Stimulated activated naive CD8-positive, alpha-beta T cell treated with anti-CD3 and anti-CD28 coated beads, Interleukin-15, Interleukin-2, amounts not matched to agents 100 ng/mL and 50 ng/mL, for 24 hours (primary cell): ENCODE data around the gene PAMR1.

Experiments used
- H3K27ac Mint-ChIP-seq: one replicate; pipeline ENCODE4 v1.8.0; 2021; ENCODE audit warnings: mild to moderate bottlenecking, mixed read lengths
- H3K27me3 Mint-ChIP-seq: one replicate; pipeline ENCODE4 v1.8.0; 2021; ENCODE audit warnings: mixed read lengths
- H3K36me3 Mint-ChIP-seq: one replicate; pipeline ENCODE4 v1.8.0; 2021; ENCODE audit warnings: low read depth, mixed read lengths
- H3K4me1 Mint-ChIP-seq: one replicate; pipeline ENCODE4 v1.8.0; 2021; ENCODE audit warnings: low read depth, mixed read lengths
- H3K4me3 Mint-ChIP-seq: one replicate; pipeline ENCODE4 v1.8.0; 2021; ENCODE audit warnings: mild to moderate bottlenecking, mixed read lengths
- H3K9me3 Mint-ChIP-seq: one replicate; pipeline ENCODE4 v1.8.0; 2021; ENCODE audit warnings: mixed read lengths

Gene PAMR1

GRCh38 chr11:35394941-35395340, 130.5 kb downstream of the PAMR1 start:
- H3K4me3 Mint-ChIP-seq = no peak overlapping the region
- H3K36me3 Mint-ChIP-seq = no peaks in the 10 kb centered on the region
- H3K4me1 Mint-ChIP-seq = peaks cover 22% of the 10 kb centered on the region
- peaks cover 9% of the 10 kb centered on the region for H3K27me3 Mint-ChIP-seq
- H3K27ac Mint-ChIP-seq = no peak overlapping the region
- no peaks in the 10 kb centered on the region for H3K9me3 Mint-ChIP-seq

- no peak overlapping the region for H3K27ac Mint-ChIP-seq
- no peak overlapping the region for H3K4me3 Mint-ChIP-seq
- no peaks in the 10 kb centered on the region for H3K9me3 Mint-ChIP-seq
- H3K27me3 Mint-ChIP-seq = peaks cover under 1% of the 10 kb centered on the region
- H3K4me1 Mint-ChIP-seq = peaks cover 23% of the 10 kb centered on the region
- no peaks in the 10 kb centered on the region for H3K36me3 Mint-ChIP-seq
These were observed 132.3 kb downstream of the PAMR1 start for GRCh38 chr11:35393098-35393497.

GRCh38 chr11:35391922-35392688, 133.3 kb downstream of the PAMR1 start:
- no peaks in the 10 kb centered on the region for H3K27me3 Mint-ChIP-seq
- peaks cover 28% of the 10 kb centered on the region for H3K4me1 Mint-ChIP-seq
- H3K27ac Mint-ChIP-seq = no peak overlapping the region
- H3K9me3 Mint-ChIP-seq = no peaks in the 10 kb centered on the region
- no peaks in the 10 kb centered on the region for H3K36me3 Mint-ChIP-seq
- H3K4me3 Mint-ChIP-seq = no peak overlapping the region

GRCh38 chr11:35390737-35391682, 134.4 kb downstream of the PAMR1 start:
- no peaks in the 10 kb centered on the region for H3K36me3 Mint-ChIP-seq
- peaks cover 31% of the 10 kb centered on the region for H3K4me1 Mint-ChIP-seq
- no peaks in the 10 kb centered on the region for H3K27me3 Mint-ChIP-seq
- no peaks in the 10 kb centered on the region for H3K9me3 Mint-ChIP-seq
- H3K27ac Mint-ChIP-seq = no peak overlapping the region
- no peak overlapping the region for H3K4me3 Mint-ChIP-seq

- no peak overlapping the region for H3K27ac Mint-ChIP-seq
- H3K9me3 Mint-ChIP-seq = no peaks in the 10 kb centered on the region
- H3K4me1 Mint-ChIP-seq = peaks cover 31% of the 10 kb centered on the region
- H3K27me3 Mint-ChIP-seq = no peaks in the 10 kb centered on the region
- no peak overlapping the region for H3K4me3 Mint-ChIP-seq
- H3K36me3 Mint-ChIP-seq = no peaks in the 10 kb centered on the region
These were observed 135.4 kb downstream of the PAMR1 start for GRCh38 chr11:35389897-35390465.

- no peak overlapping the region for H3K4me3 Mint-ChIP-seq
- H3K4me1 Mint-ChIP-seq = peaks cover 31% of the 10 kb centered on the region
- no peaks in the 10 kb centered on the region for H3K36me3 Mint-ChIP-seq
- peak overlapping the region; percentile 49 for H3K27ac Mint-ChIP-seq
- no peaks in the 10 kb centered on the region for H3K27me3 Mint-ChIP-seq
- H3K9me3 Mint-ChIP-seq = no peaks in the 10 kb centered on the region
These were observed 136.3 kb downstream of the PAMR1 start for GRCh38 chr11:35389112-35389511.

GRCh38 chr11:35388061-35388460, 137.4 kb downstream of the PAMR1 start:
- H3K27ac Mint-ChIP-seq = no peak overlapping the region
- no peaks in the 10 kb centered on the region for H3K9me3 Mint-ChIP-seq

GRCh38 chr11:35387111-35387982, 138.1 kb downstream of the PAMR1 start:
- Mint-ChIP-seq H3K27me3 (no peaks in the 10 kb centered on the region), H3K4me1 (peaks cover 31% of the 10 kb centered on the region), H3K27ac (no peak overlapping the region), H3K9me3 (no peaks in the 10 kb centered on the region), H3K36me3 (no peaks in the 10 kb centered on the region), H3K4me3 (no peak overlapping the region)

More at GRCh38 chr11:35388061-35388460, 137.4 kb downstream of the PAMR1 start:
- H3K4me3 Mint-ChIP-seq = no peak overlapping the region
- H3K4me1 Mint-ChIP-seq = peaks cover 31% of the 10 kb centered on the region
- H3K27me3 Mint-ChIP-seq = no peaks in the 10 kb centered on the region
- no peaks in the 10 kb centered on the region for H3K36me3 Mint-ChIP-seq

GRCh38 chr11:35383953-35384352, 141.5 kb downstream of the PAMR1 start:
- H3K4me1 Mint-ChIP-seq = peaks cover 8% of the 10 kb centered on the region
- no peak overlapping the region for H3K4me3 Mint-ChIP-seq
- no peak overlapping the region for H3K27ac Mint-ChIP-seq

More at GRCh38 chr11:35383953-35384352, 141.5 kb downstream of the PAMR1 start:
- no peaks in the 10 kb centered on the region for H3K27me3 Mint-ChIP-seq
- H3K9me3 Mint-ChIP-seq = no peaks in the 10 kb centered on the region
- H3K36me3 Mint-ChIP-seq = no peaks in the 10 kb centered on the region
